GM12892 (cell line): ENCODE results near the gene MRPL1.

Experiments used
- POLR2A ChIP-seq: IDR thresholded peaks from 2 replicates; pipeline ENCODE4 v1.6.1; 2011; ENCODE audit warnings: low read depth, low read length, control low read depth
- POLR2AphosphoS5 ChIP-seq: IDR thresholded peaks from 2 replicates; pipeline ENCODE4 v1.6.1; 2011; ENCODE audit warnings: low read depth, low read length, control low read depth
- TAF1 ChIP-seq: IDR thresholded peaks from 2 replicates; pipeline ENCODE4 v1.6.1; 2011; ENCODE audit warnings: low read depth, mild to moderate bottlenecking, control low read depth, low read length, borderline replicate concordance

DNA sequence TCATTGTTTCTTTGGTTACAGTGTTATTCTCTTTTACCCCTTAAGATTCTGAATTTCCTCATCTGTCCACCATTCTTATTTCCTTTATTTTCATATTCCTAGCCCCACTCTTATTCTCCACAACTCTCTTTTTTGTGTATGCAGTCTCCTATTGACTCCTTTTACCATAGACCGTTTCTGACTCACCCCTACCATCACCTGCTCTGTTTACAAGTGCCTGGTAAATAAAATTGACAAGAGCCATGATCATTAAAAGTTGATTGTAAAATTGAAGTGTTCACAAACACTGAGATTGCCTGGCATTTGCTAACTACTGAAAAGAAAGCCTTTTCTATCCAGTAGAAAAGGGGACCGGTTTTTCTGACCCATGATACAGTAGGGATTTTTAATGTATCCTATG, 54.4 kb downstream of the MRPL1 start:
- TF ChIP-seq POLR2AphosphoS5: no peak
- no peak for TF ChIP-seq POLR2A
- TF ChIP-seq TAF1: no peak
